Measurements from ENCODE around the gene JAKMIP2. TPM values are rescaled to one million over a fixed set of nuclear protein-coding genes. Genes with fewer than 3 reads are reported as not detected.

The JAKMIP2 gene
- total RNA-seq, 1 experiment from 2014 or later: not detected

GRCh38 chr5:147773139-147773538 lies 9.4 kb downstream of the JAKMIP2 start:
- Histone ChIP-seq H3K9ac (ENCODE audit: low read length) (no peak overlapping the region), H3K9me2 (ENCODE audit: insufficient read depth) (no peaks in the 10 kb centered on the region), H3K36me3 (ENCODE audit: control insufficient read depth in 1 of 2, insufficient read depth in 2 of 2, low read length in 2 of 2) (no peaks in the 10 kb centered on the region), H3K4me3 (replicated peaks in 1 of 2; ENCODE audit: low read depth in 1 of 2, low read length in 2 of 2) (no peak overlapping the region), H3K9me3 (ENCODE audit: control insufficient read depth in 1 of 2, insufficient read depth in 1 of 2, low read depth in 1 of 2, low read length in 2 of 2) (no peaks in the 10 kb centered on the region), H3K27ac (ENCODE audit: low read depth, low read length) (no peak overlapping the region), H4K20me1 (ENCODE audit: insufficient read depth) (no peaks in the 10 kb centered on the region), H2AFZ (ENCODE audit: low read depth, low read length, poor library complexity, severe bottlenecking) (no peak overlapping the region), H3K79me2 (ENCODE audit: insufficient read depth, low read length) (no peaks in the 10 kb centered on the region), H3K4me2 (ENCODE audit: low read length) (no peak overlapping the region), H3K27me3 (ENCODE audit: insufficient read depth, low read length) (peaks cover 18% of the 10 kb centered on the region), H3K4me1 (ENCODE audit: control insufficient read depth in 1 of 2, insufficient read depth in 2 of 2, low read length in 2 of 2) (no peaks in the 10 kb centered on the region)
- ATAC-seq (no peak), DNase-seq (ENCODE audit: low read depth, low spot score) (no peak)
- no TSS peak for BruUV-seq (replicated peaks)
- CTCF ChIA-PET: no interaction called here
- TF ChIP-seq ZFX (IDR thresholded peaks at IDR 0.05) (no peak), POLR2AphosphoS5 (IDR thresholded peaks at IDR 0.05; ENCODE audit: low read depth, low read length) (no peak), SIN3A (IDR thresholded peaks at IDR 0.05; ENCODE audit: low read depth) (no peak), ATF3 (IDR thresholded peaks at IDR 0.05) (no peak), ELF1 (IDR thresholded peaks at IDR 0.05; ENCODE audit: borderline replicate concordance, low read depth) (no peak), CBX3 (IDR thresholded peaks at IDR 0.05; ENCODE audit: low read depth) (no peak), YY1 (IDR thresholded peaks at IDR 0.05; ENCODE audit: extremely low read depth, insufficient replicate concordance, low read depth, low read length) (no peak), EGR1 (IDR thresholded peaks at IDR 0.05; ENCODE audit: low read depth) (no peak), ZNF274 (IDR thresholded peaks at IDR 0.05; ENCODE audit: low read depth, low read length) (no peak)
- RAD21 ChIA-PET (ENCODE audit: low non-redundant PET in 1 of 2, low total read pairs in 2 of 2, uncharacterized antibody in 2 of 2, unreplicated experiment in 2 of 2): no interaction called here
- POLR2A ChIA-PET: no interaction called here
- intact Hi-C loops (cut with micrococcal nuclease): no loop called here

GRCh38 chr5:147767048-147767447 lies 15.5 kb downstream of the JAKMIP2 start:
- H3K36me3 ChIP-seq (ENCODE audit: control insufficient read depth in 1 of 2, insufficient read depth in 2 of 2, low read length in 2 of 2): no peaks in the 10 kb centered on the region
- H3K27me3 ChIP-seq (ENCODE audit: insufficient read depth, low read length): peaks cover 22% of the 10 kb centered on the region
- no peaks in the 10 kb centered on the region for H3K79me2 ChIP-seq (ENCODE audit: insufficient read depth, low read length)
- H2AFZ ChIP-seq (ENCODE audit: low read depth, low read length, poor library complexity, severe bottlenecking): no peak overlapping the region
- no peak for ATAC-seq
- ChIA-PET CTCF (no interaction called here), POLR2A (no interaction called here), RAD21 (ENCODE audit: low non-redundant PET in 1 of 2, low total read pairs in 2 of 2, uncharacterized antibody in 2 of 2, unreplicated experiment in 2 of 2) (no interaction called here)
- intact Hi-C loops (cut with micrococcal nuclease): no loop called here
- H3K4me2 ChIP-seq (ENCODE audit: low read length): no peak overlapping the region
- no TSS peak for BruUV-seq (replicated peaks)
- no peak overlapping the region for H3K4me3 ChIP-seq (replicated peaks in 1 of 2; ENCODE audit: low read depth in 1 of 2, low read length in 2 of 2)
- no peak for DNase-seq (ENCODE audit: low read depth, low spot score)
- no peaks in the 10 kb centered on the region for H4K20me1 ChIP-seq (ENCODE audit: insufficient read depth)
- H3K9ac ChIP-seq (ENCODE audit: low read length): no peak overlapping the region
- no peaks in the 10 kb centered on the region for H3K9me3 ChIP-seq (ENCODE audit: control insufficient read depth in 1 of 2, insufficient read depth in 1 of 2, low read depth in 1 of 2, low read length in 2 of 2)
- H3K27ac ChIP-seq (ENCODE audit: low read depth, low read length): no peak overlapping the region
- no peaks in the 10 kb centered on the region for H3K9me2 ChIP-seq (ENCODE audit: insufficient read depth)
- H3K4me1 ChIP-seq (ENCODE audit: control insufficient read depth in 1 of 2, insufficient read depth in 2 of 2, low read length in 2 of 2): no peaks in the 10 kb centered on the region
- TF ChIP-seq MAX (IDR thresholded peaks at IDR 0.05): no peak
- no peak for TF ChIP-seq CEBPB (IDR thresholded peaks at IDR 0.05; ENCODE audit: low read depth)
- TF ChIP-seq ELF1 (IDR thresholded peaks at IDR 0.05; ENCODE audit: borderline replicate concordance, low read depth): no peak
- TF ChIP-seq SP1 (IDR thresholded peaks at IDR 0.05; ENCODE audit: low read depth): no peak
- no peak for TF ChIP-seq ZNF274 (IDR thresholded peaks at IDR 0.05; ENCODE audit: low read depth, low read length)
- TF ChIP-seq SRF (IDR thresholded peaks at IDR 0.05; ENCODE audit: low read depth): no peak
- no peak for TF ChIP-seq FOSL1 (IDR thresholded peaks at IDR 0.05; ENCODE audit: low read depth)
- no peak for TF ChIP-seq CTCF (IDR thresholded peaks at IDR 0.05 in 2 of 3, conservative IDR thresholded peaks at IDR 0.05 in 1 of 3; ENCODE audit: borderline replicate concordance in 1 of 3, insufficient read depth in 1 of 3, low read depth in 2 of 3, low read length in 2 of 3)
- TF ChIP-seq JUND (IDR thresholded peaks at IDR 0.05): no peak
- TF ChIP-seq POLR2AphosphoS5 (IDR thresholded peaks at IDR 0.05; ENCODE audit: low read depth, low read length): no peak
- TF ChIP-seq EZH2phosphoT487 (IDR thresholded peaks at IDR 0.05; ENCODE audit: borderline replicate concordance): no peak
- TF ChIP-seq SIN3A (IDR thresholded peaks at IDR 0.05; ENCODE audit: low read depth): no peak
- no peak for TF ChIP-seq RAD21 (IDR thresholded peaks at IDR 0.05; ENCODE audit: low read depth)
- TF ChIP-seq EZH2 (IDR thresholded peaks at IDR 0.05): no peak
- no peak for TF ChIP-seq YY1 (IDR thresholded peaks at IDR 0.05; ENCODE audit: extremely low read depth, insufficient replicate concordance, low read depth, low read length)

Data from HCT116 (cell line).